ENCODE results near the gene CEP128.

The CEP128 gene

DNA sequence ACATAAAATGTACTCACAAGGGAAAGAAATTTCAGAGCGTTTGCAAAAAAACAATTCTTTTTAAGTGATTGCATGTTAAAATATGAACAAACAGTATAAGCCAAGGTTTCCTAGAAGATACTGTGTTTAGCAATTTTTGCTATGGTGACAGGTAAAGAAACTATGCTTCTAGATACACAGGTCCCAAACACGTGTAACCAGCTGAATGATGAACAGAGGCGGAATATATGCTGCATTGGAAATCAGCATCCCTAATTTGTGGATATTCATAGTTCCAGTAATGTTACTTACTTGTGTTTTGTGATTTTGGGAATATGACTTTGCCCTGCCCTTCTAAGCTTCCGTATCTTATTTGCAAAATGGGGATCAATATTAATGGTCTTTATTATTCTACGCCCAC lies 403.9 kb downstream of the CEP128 start:
- no peak for DNase-seq

DNA sequence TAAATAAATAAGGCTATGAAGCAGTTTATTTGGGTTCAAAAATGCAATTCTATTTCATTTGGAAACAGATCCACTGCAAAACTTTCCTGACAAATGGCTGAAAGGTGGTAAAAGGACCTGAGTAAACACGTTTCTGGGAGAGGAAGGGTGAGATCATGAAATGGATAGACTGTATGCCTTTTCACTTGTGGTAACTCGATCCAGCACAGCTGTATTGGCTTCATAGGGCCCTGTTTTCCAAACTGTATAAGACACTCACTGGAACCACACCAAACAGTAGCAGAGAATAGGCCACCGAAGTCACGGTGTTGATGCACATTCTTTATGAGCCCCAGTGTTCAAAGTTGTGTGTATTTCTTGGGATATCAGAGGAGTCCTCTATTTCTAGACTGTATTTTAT lies 405.1 kb downstream of the CEP128 start:
- no peak for DNase-seq

DNA sequence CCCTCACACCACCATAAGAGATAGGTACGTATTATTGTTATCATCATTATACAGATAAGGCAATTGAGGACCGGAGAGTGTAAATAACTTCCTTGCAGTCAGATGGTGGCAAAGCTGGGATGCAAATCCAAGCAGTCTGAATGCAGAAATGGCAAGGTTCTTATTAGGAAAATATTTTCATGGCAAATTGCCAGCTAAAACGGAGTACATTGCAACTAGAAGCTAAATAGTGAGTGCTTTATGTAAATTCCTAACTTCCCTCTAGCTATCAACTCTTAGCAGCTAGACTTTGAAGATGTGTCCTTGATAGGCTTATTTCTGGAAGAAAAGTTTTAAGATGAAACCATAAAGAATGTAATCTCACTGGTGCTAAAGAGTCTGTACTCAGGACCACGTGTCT lies 406.4 kb downstream of the CEP128 start:
- no peak for DNase-seq

DNA sequence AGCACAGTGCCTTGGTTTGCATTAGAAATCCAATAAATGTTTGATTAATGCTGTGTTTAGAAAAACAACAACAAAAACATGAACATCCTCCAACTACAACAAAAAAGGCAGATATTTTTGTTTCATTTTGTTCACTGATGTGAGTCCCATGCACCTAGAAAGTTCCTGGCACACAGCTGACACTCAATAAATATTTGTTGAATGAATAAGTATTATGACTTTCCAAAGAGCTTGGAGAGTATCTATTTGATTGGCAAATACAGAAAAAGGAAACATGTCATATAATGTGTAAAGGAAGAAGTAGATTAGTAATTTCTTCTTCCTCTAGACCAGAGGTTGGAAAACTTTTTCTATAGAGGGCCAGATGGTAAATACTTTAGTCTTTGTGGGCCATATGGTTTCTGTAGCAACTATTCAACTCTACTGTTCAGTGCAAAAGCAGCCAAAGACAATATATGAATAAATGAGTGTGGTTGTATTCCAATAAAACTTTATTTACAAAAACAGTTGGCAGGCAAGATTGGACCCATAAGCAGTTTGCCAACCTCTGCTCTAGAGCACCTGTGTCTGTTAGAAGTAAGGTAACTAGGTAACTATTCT lies 417.9 kb downstream of the CEP128 start:
- no peak for DNase-seq

DNA sequence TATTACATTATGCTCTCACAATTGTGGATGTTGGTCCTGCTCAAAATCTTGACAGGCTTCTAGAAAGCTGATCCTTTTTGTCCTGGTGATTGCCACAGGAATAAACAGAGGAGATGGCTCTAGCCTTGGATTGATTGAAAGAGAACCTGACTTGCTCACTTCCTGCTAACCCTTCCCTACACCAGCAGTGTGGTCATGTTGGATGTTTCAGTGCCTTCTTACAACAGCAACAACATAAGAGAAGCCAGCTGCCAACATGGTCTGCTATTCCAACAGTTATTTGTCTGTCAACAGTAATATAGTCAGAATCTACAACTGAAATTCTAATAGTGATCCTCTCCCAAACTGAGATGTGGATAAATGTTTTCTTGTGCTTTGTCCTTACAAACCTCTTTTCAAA lies 418.6 kb downstream of the CEP128 start:
- no peak for DNase-seq

DNA sequence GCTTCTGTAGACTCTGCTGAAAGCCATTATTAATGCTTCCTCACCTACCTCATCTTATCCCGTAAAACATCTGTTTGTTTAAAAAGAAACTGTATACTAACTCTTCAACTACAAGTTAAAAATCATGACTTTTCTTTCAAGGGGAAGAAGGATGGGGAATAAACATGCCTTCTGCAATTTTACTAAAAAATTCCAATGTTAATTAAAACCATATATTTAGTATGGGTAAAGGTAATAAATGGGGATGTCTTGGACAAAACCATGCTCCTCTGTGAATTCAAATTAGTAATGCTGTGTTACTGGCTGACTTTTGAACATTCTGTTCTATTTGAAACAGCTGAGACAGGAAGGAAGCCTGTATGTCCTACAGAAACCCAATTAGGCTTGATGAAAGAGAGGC lies 419.1 kb downstream of the CEP128 start:
- no peak for DNase-seq

DNA sequence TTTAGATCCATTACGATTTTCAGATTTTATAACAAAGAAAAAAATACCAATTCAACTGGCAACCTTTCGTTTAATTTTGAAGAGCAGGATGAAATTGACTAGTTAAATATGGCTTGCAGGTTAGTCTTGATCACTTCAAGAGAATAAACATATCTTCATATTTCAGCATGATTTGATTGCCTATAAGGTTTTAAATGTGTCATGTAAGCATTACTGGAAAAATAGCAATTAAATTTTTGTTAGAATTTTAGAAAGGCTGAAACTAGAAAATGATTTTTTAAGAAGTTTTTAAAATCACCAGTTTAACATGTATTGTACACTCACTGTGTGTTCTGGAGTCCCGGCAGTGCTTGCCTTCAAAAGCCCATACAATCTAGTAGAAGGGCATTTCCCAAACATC lies 420.1 kb downstream of the CEP128 start:
- DNase-seq, result no peak

DNA sequence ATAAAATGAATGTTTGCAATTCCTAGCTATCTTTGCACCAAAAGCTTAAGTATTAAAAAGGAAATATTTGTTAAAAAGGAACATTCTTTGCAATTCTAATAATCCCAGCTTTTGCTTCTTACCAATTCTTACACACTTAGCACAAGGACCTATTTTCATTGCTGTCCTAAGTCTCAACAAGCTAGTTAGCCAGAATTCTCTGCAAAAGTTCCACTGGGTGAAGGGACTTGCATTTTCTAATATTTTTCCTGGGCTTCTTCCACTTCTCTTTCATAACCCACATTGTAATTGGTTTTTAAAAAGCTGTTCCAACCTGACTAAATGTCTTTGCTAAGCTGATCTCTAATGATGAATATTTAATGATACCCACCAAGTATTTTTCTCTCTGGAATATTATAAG lies 422.5 kb downstream of the CEP128 start:
- DNase-seq, result no peak

DNA sequence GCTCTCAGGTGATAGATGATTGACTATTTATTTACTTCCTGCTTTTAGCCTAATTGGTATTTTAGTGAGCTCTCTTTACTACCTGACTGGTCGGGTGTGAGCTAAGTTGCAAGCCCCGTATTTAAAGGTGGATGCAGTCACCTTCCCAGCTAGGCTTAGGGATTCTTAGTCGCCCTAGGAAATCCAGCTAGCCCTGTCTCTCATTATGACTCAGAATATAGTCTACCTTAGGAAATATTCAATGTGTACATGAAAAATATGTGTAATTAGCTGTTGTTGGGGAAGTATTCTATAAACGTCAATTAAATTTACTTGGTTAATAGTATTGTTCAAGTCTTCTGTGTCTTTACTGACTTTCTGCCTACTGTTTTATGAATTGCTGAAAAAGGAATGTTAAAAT lies 423.4 kb downstream of the CEP128 start:
- DNase-seq, result no peak

DNA sequence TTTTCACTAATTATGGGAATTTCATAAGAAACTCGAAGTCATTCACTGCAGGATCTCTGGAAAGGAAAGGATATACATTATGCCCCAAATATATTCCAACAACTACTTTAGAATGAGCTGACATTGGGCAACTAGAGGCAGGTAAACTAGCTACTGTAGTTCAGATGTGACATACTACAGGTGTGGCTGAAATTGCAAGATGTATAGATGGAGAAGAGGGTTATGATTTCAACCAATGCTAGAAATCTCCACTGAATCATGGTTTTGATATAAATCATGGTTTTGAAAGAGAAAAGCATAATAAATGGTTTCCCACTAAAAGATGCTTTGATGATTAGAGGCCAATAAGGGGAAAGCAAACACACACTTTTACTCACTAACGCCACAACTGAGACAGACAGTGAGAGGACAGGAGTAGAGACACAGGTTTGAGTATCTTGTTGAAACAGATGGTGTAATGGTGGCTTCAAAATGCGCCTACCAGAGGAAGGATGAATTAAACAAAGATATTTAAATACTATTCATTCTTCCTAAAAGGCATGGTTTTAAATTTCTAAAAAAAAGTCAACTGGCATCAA lies 434.2 kb downstream of the CEP128 start:
- no peak for DNase-seq

DNA sequence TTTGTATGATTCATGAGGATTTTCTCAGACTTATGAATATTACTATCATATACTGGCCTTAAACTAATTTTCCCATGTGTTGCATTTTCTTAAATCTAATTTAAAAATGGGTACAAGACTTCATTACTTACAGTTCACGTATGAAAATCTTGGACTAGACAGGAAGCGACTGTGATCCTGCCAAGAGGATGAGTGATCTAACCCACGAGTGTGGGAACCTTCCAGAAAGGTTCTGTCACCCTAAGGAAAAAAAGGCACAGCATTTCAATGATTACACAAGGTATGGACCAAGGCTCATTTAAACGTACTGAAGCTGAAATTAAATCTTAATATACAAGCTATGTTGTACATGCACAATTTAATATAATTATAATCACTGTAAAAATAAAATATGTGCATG lies 436.8 kb downstream of the CEP128 start:
- no peak for DNase-seq

DNA sequence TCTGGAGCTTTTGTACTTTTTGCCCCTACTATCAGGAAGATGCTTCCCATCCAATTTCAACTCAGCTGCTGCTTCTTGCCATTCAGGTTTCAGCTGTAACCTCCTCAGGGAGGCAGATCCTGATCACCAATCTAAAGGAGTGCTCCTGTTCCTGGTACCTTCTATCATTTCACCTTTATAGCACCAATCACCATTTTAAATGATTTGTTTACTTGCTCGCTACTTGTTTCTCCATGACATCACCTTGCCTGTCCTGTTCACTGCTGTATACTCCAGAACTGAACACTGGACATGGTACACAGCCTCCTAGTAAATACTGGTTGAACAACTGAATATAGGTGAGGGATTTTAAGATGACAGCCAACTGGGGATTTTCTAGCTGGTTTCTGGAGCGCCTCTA lies 443.0 kb downstream of the CEP128 start:
- no peak for DNase-seq

DNA sequence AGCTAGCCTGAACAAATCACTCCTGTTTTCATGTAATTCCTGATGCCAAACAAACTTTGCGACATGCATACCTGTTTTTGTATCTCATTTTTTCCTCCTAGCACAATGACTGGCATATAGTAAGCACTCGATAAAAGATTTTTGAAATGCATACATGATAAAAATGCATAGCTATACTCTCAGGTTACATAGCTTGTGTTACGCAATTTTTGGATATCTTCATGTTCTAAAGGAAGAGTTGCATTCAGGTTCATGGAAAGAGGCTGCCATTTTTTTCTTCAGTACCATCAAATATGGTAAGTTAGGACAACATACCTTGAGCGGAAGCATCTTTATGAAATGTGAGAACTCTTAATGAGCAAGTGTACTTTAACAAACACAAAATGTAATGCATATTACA lies 445.4 kb downstream of the CEP128 start:
- DNase-seq, result no peak

DNA sequence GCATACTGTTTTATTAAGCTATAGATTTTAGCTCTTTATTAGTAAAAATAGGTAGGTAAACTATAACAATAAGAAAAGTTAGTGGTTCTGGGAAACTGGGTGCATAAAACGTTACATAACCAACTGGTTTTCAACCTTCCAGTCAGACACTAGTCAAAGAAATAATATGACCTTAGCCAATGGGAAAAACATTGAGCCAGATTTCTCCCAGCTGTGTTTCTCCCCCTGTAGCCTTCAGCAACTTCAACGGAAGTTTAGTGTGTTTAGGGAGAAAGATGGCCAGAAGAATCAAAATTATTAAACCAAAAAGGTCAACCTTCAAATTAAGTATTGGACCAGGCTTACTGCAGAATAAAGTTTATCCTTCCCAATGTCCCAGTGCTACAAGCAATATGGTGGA lies 446.8 kb downstream of the CEP128 start:
- DNase-seq, result no peak

DNA sequence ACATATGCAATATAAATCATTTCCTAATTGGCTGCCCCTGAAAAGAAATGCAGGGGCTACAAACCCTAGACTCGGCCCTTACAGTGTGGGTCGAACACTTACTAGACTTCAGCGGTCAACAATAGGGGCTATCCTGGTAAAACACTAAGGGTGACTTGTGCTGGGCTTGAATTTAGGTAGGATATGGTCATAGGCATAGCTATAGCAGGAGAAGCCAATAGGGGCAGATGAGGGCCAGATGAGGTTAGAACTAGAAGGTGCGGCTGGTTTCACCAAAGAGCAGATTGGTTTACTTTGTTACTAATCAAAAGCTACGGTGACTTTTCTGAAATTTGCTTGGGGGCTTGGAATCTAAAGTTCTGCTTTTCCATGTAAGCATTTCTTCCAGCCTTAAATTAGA lies 447.9 kb downstream of the CEP128 start:
- no peak for DNase-seq

DNA sequence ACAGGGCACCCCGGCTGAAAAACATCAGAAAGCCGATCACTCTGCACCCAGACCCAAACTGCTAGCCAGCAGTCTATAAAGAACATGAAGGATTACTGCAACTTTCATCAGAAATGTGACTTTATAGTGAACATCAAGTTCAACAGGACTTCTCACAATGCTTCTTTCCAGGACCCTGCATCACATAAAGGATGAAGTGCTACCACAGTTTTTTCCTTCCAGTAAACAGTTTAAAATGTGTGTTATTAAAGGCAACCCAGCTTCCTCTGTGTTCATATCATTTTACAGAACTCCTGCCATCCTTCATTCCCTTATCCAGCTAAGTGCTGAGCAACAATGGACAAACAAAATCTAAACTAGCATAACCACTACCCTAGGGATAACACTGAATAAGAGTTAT lies 449.9 kb downstream of the CEP128 start:
- DNase-seq, result no peak

DNA sequence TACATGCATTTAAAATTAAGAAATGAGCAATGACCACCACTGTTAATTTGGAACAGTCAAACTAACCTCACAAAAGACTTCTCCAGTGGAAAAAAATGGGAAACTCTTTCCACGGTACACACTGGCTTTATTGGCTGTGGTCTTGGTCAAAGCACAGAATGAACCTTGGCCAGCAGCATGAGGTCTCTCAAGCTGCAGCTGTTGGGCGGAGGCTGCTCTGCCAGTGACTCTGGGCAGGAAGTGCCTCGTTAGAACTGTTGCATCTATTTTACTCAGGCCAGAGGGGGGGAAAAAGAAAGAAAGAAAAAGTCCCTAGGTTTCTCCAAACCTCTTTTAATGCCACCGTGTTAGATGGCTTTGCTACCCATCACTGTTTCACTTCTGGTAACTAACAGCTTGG lies 450.4 kb downstream of the CEP128 start:
- no peak for DNase-seq

DNA sequence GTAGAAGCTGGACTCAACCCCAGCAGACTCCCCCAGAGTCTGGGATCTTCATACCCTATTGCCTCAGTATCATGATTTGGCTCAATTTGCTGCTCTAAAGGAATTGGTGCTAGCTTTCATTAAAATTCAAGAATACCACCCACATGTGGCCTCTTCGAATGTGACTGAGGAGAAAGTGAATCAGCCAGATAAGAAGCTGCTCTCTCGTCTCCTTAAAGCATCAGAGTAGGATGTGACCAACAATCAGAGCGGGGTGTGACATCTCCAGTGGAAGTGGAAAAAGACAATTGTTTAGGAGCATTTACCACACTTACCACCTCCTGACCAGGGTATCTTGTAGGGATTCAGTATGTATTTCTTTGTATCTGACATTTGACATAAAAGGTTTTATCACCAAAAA lies 452.0 kb downstream of the CEP128 start:
- DNase-seq, result no peak

DNA sequence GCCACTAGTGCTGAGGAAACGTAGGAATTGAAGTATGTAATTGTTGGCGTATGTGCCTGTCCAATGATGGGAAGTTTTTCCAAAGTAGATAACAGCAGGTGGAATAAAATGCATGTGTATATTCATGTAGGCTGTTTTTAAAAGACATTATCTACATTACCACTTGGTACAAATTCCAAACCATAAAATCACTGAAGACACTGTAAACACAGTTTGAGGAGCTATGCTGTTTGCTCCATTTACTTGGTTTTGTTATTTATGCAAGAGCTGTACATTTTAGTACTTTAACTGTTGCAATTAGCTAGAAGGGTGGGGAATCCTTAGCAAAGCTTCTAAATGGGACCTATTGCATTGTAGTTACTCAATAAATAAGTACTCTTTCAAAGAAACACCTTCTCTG lies 455.8 kb downstream of the CEP128 start:
- no peak for DNase-seq

DNA sequence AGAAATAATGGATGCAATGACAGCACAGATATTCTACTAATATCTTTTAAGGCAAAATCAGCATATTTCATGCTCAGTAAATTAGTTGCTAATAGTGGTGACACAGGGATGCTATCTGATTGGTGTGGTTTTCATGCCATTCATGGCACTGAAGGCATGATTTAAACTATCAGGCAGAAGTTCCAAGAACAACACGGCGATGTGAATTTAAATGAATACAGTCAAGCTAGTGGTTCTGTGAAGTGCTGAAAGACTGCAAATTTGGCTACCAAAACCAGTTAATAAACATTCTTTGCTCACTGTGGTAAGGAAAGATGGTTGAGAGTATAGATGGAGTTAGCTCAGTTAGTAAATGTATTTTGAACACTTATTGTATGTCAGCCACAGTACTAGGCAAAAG lies 458.2 kb downstream of the CEP128 start:
- DNase-seq, result no peak

DNA sequence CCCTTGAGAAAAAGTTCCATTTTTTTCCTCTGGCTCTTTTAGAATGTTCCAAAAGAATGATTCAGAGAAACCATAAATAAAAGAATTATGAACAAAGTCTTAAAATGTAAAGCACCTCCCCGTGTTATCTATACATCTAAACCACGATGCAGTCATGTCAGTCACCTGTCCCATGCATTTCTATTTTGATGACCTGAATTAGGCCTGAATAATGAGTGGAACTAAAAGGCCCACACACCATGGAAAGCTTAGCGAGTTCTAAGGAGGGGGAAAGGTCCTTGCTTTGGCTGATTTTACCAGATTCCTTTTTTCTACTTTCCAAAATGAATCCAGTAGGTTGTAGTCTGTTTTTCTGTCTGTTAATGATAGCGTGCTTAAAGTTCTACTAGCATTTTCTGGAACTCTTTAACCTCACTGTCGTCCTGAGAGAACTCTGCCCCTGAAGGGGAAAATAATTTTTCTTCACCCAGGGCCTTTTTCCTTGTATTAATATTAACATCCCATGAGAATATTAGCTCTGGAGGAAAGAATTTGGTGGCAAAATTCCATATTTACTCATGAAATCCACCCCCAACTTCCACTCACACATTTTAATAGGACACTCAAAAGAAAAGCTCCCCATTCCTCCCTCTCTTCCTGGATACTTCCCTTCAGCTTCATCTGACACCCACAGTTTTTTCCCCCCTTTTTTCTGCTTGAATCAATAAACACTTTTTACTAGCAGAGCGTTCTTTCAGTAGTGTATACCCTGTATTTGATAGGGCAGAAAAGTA lies 464.0 kb downstream of the CEP128 start:
- DNase-seq, result no peak

DNA sequence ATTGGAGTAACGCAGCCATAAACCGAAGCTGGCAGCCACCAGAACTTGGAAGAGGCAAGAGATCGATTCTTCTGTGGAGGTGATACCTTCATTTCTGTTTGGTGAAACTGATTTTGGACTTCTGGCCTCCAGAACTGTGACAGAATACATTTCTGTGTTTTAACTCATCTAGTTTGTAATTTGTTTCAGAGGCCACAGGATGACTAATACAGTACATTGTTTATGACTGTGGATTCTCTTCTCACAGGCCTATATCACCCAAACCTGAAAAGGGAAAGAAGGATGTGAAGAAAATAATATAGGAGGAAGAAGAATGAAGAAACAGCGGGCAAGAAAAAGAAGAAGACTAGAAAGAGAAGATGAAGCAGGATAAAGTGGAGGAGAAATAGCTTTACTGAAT lies 466.5 kb downstream of the CEP128 start:
- no peak for DNase-seq

DNA sequence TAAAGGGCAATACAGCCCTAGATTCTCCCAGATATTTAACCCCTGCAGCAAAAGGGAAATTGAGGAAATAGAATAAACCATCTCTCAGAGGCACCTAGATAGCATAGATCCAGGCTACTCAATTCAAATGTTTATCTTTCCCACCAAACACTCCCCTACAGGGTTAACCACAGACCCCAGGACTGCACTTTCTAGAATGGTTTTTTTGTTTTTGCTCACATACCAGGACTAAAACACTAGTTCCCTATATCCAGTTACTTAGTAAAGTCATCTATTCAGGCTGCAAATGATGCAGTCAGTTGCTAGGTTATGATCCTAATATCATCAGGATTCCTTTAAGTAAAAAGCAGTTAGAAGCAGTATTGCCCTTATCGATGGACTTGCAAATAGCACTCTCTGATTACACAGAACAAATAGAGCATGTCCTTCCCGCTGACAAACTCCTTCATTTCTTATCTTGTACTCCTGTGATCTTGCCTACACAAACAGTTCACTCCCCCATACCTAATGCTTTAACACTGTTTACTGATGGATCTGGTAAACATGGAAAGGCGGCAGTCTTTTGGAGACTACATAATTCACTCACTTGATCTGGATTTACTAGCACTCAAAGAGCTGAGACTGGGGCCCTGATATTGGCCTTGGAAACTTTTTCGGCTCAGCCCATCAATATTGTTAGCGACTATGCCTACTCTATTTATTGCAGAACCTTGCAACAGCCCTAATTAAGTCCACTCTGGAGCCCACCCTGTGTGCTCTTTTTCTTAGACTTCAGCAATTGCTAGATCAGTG lies 473.0 kb downstream of the CEP128 start:
- no peak for DNase-seq
